H1 (cell line): ENCODE measurements around the gene MEP1A. TPM values are rescaled to one million over a fixed set of nuclear protein-coding genes. Genes with fewer than 3 reads are reported as not detected.

ENCODE experiments used
- CTCF ChIA-PET: fragments of 300-600 bp; sonication (Branson Sonifier 250); formaldehyde crosslinking; loops from one replicate; lab custom pipeline; 2021; ENCODE audit not compliant: partially characterized antibody; lab: Charles Lee
- POLR2A ChIA-PET: fragments of 300-600 bp; sonication (Branson Sonifier 250); formaldehyde crosslinking; loops from one replicate; lab custom pipeline; 2021; ENCODE audit warnings: inconsistent platforms; ENCODE audit not compliant: partially characterized antibody; lab: Charles Lee
- DNase-seq, 2 experiments: peaks; one replicate each; pipeline versions ENCODE4 v3.0.0 to v3.0.0-alpha.2; 2010 to 2022; ENCODE audit warnings: low spot score in 2 of 2, low read depth in 1 of 2, mixed read lengths in 1 of 2
- FAIRE-seq: peaks from 2 replicates; lab custom pipeline; 2011; peaks lifted over from hg19 to GRCh38; lab: Jason Lieb, UNC
- H2AFZ ChIP-seq: 2 replicates; pipeline ENCODE4 v1.8.1; 2012; ENCODE audit warnings: low read length, inconsistent platforms
- H2AK5ac ChIP-seq: 2 replicates; pipeline ENCODE4 v1.6.1; 2013; ENCODE audit warnings: low read depth, low read length
- H2BK120ac ChIP-seq: replicated peaks from 2 replicates; pipeline ENCODE3; 2013; ENCODE audit warnings: low read depth, low read length, inconsistent platforms
- H2BK12ac ChIP-seq: 2 replicates; pipeline ENCODE4 v1.6.1; 2013; ENCODE audit warnings: low read depth, low read length
- H2BK15ac ChIP-seq: 2 replicates; pipeline ENCODE4 v1.6.1; 2013; ENCODE audit warnings: low read length
- H2BK20ac ChIP-seq: 2 replicates; pipeline ENCODE4 v1.6.1; 2013; ENCODE audit warnings: low read length
- H2BK5ac ChIP-seq: 2 replicates; pipeline ENCODE4 v1.6.1; 2013; ENCODE audit warnings: low read depth, low read length
- H3K14ac ChIP-seq: 2 replicates; pipeline ENCODE4 v1.6.1; 2013; ENCODE audit warnings: inconsistent platforms; ENCODE audit not compliant: insufficient read length
- H3K18ac ChIP-seq: 2 replicates; pipeline ENCODE4 v1.6.1; 2013; ENCODE audit warnings: low read length; ENCODE audit errors: extremely low read depth
- H3K23ac ChIP-seq: 2 replicates; pipeline ENCODE4 v1.6.1; 2013; ENCODE audit warnings: inconsistent platforms; ENCODE audit not compliant: insufficient read length
- H3K23me2 ChIP-seq: 2 replicates; pipeline ENCODE4 v1.6.1; 2013; ENCODE audit warnings: low read depth, low read length
- H3K27ac ChIP-seq: 2 replicates; pipeline ENCODE4 v1.6.1; 2011; ENCODE audit warnings: low read depth, low read length, inconsistent platforms
- H3K27me3 ChIP-seq, 4 experiments: replicated peaks in 1 of 4; 1 replicate in 1 of 4; 2 replicates in 3 of 4; pipeline versions ENCODE4 v1.6.1 to v1.8.1; 2011 to 2013; ENCODE audit warnings: low read length in 3 of 4, mild to moderate bottlenecking in 3 of 4, inconsistent platforms in 2 of 4, mixed read lengths in 2 of 4, moderate library complexity in 1 of 4; ENCODE audit not compliant: control insufficient read depth in 3 of 4, insufficient read depth in 3 of 4; ENCODE audit errors: extremely low read depth in 1 of 4
- H3K36me3 ChIP-seq, 4 experiments: 2 replicates each; pipeline versions ENCODE4 v1.6.1 to v1.8.1; 2011 to 2013; ENCODE audit warnings: mild to moderate bottlenecking in 4 of 4, low read length in 3 of 4, moderate library complexity in 2 of 4, control low read depth in 1 of 4, inconsistent platforms in 1 of 4; ENCODE audit not compliant: insufficient read depth in 4 of 4, control insufficient read depth in 2 of 4
- H3K4ac ChIP-seq: replicated peaks from 2 replicates; pipeline ENCODE3; 2013; ENCODE audit warnings: low read length, low read depth, mixed read lengths, inconsistent platforms; ENCODE audit not compliant: insufficient read length
- H3K4me1 ChIP-seq, 4 experiments: replicated peaks in 1 of 4; 1 replicate in 1 of 4; 2 replicates in 3 of 4; pipeline versions ENCODE4 v1.6.1 to v1.8.1; 2011 to 2013; ENCODE audit warnings: low read length in 3 of 4, inconsistent platforms in 2 of 4, mixed read lengths in 1 of 4; ENCODE audit not compliant: insufficient read depth in 4 of 4, control insufficient read depth in 3 of 4
- H3K4me2 ChIP-seq, 2 experiments: 2 replicates each; pipeline versions ENCODE4 v1.6.1 to v1.8.1; 2011 to 2013; ENCODE audit warnings: low read depth in 2 of 2, low read length in 2 of 2, control low read depth in 1 of 2, inconsistent platforms in 1 of 2, mild to moderate bottlenecking in 1 of 2; ENCODE audit not compliant: insufficient read depth in 1 of 2
- H3K4me3 ChIP-seq, 4 experiments: fragments of 200-600, 300-600 bp in 1 of 4; sonication (generic), shearing (Covaris generic), sonication (Bioruptor Twin) in 1 of 4; 2 replicates each; pipeline versions ENCODE4 v1.5.1 to v1.8.1; 2011 to 2016; ENCODE audit warnings: low read length in 4 of 4, low read depth in 3 of 4, control low read depth in 2 of 4, inconsistent platforms in 2 of 4, mild to moderate bottlenecking in 2 of 4, mixed read lengths in 1 of 4, moderate library complexity in 1 of 4; ENCODE audit not compliant: insufficient read depth in 2 of 4; ENCODE audit errors: extremely low read depth in 1 of 4
- H3K56ac ChIP-seq: replicated peaks from 2 replicates; pipeline ENCODE3; 2013; ENCODE audit warnings: low read depth, mild to moderate bottlenecking, mixed read lengths, low read length, inconsistent platforms; ENCODE audit not compliant: insufficient read length
- H3K79me1 ChIP-seq: 2 replicates; pipeline ENCODE4 v1.6.1; 2013; ENCODE audit warnings: low read depth, low read length, control low read depth
- H3K79me2 ChIP-seq, 2 experiments: 2 replicates each; pipeline versions ENCODE4 v1.6.1 to v1.8.1; 2012 to 2013; ENCODE audit warnings: low read length in 2 of 2, mild to moderate bottlenecking in 2 of 2, inconsistent platforms in 1 of 2; ENCODE audit not compliant: insufficient read depth in 2 of 2, control insufficient read depth in 1 of 2
- H3K9ac ChIP-seq, 4 experiments: replicated peaks in 1 of 4; 1 replicate in 1 of 4; 2 replicates in 3 of 4; pipeline versions ENCODE4 v1.6.1 to v1.8.1; 2011 to 2013; ENCODE audit warnings: low read depth in 3 of 4, low read length in 3 of 4, control low read depth in 2 of 4, mild to moderate bottlenecking in 2 of 4, moderate library complexity in 2 of 4, inconsistent platforms in 1 of 4; ENCODE audit errors: extremely low read depth in 1 of 4
- H3K9me3 ChIP-seq, 2 experiments: 2 replicates each; pipeline versions ENCODE4 v1.6.1 to v1.8.1; 2012 to 2013; ENCODE audit warnings: mild to moderate bottlenecking in 2 of 2, moderate library complexity in 2 of 2, control low read depth in 1 of 2, inconsistent platforms in 1 of 2, low read depth in 1 of 2, low read length in 1 of 2, mixed read lengths in 1 of 2; ENCODE audit not compliant: insufficient read depth in 2 of 2
- H4K20me1 ChIP-seq, 2 experiments: replicated peaks in 1 of 2; 2 replicates each; pipeline versions ENCODE3 to v1.8.1; 2011 to 2013; ENCODE audit warnings: inconsistent platforms in 2 of 2, low read length in 2 of 2, mild to moderate bottlenecking in 1 of 2; ENCODE audit not compliant: insufficient read depth in 2 of 2, control insufficient read depth in 1 of 2
- H4K5ac ChIP-seq: 2 replicates; pipeline ENCODE4 v1.6.1; 2013; ENCODE audit warnings: low read length, low read depth, mixed read lengths, inconsistent platforms; ENCODE audit not compliant: insufficient read length
- H4K8ac ChIP-seq: 2 replicates; pipeline ENCODE4 v1.8.0; 2013; ENCODE audit warnings: mild to moderate bottlenecking, moderate library complexity, low read length, inconsistent platforms; ENCODE audit not compliant: insufficient read depth; ENCODE audit errors: extremely low read depth
- H4K91ac ChIP-seq: replicated peaks from 2 replicates; pipeline ENCODE3; 2013; ENCODE audit warnings: low read length, mixed read lengths, inconsistent platforms; ENCODE audit not compliant: insufficient read length
- CTBP2 ChIP-seq: IDR thresholded peaks from 2 replicates; pipeline ENCODE4 v1.7.0; 2011; ENCODE audit warnings: borderline replicate concordance, mild to moderate bottlenecking, moderate library complexity, mixed read lengths, low read length; ENCODE audit not compliant: insufficient read depth, insufficient read length
- EGR1 ChIP-seq: IDR thresholded peaks from 2 replicates; pipeline ENCODE4 v1.6.1; 2011; ENCODE audit warnings: low read depth, low read length, borderline replicate concordance
- HDAC6 ChIP-seq: IDR thresholded peaks from one replicate; pipeline ENCODE4 v1.7.1; 2012; ENCODE audit warnings: low read depth, mild to moderate bottlenecking, inconsistent platforms, low read length, moderate library complexity
- KDM5A ChIP-seq: fragments of 200-600 bp; IDR thresholded peaks from 2 replicates; pipeline ENCODE4 v1.7.1; 2012; ENCODE audit warnings: mild to moderate bottlenecking, low read length, inconsistent platforms, mixed read lengths
- POLR2A ChIP-seq, 2 experiments: IDR thresholded peaks; 1 replicate in 1 of 2; 2 replicates in 1 of 2; pipeline ENCODE4 v1.6.1; 2011; ENCODE audit warnings: low read depth in 2 of 2, low read length in 2 of 2, mild to moderate bottlenecking in 2 of 2; ENCODE audit errors: control extremely low read depth in 1 of 2
- POLR2AphosphoS5 ChIP-seq: IDR thresholded peaks from 2 replicates; pipeline ENCODE4 v1.6.1; 2011; ENCODE audit warnings: low read depth, low read length
- RAD21 ChIP-seq, 2 experiments: IDR thresholded peaks in 1 of 2; conservative IDR thresholded peaks in 1 of 2; 2 replicates each; pipeline ENCODE4 v1.6.1; 2011; ENCODE audit warnings: low read depth in 2 of 2, low read length in 2 of 2, improper control_type of control experiment in 1 of 2, inconsistent platforms in 1 of 2, mild to moderate bottlenecking in 1 of 2, moderate library complexity in 1 of 2
- RFX5 ChIP-seq: IDR thresholded peaks from 2 replicates; pipeline ENCODE4 v1.6.1; 2011; ENCODE audit warnings: low read depth, low read length, improper control_type of control experiment, borderline replicate concordance
- RNF2 ChIP-seq: fragments of 200-900, 300-1000 bp; sonication (generic); IDR thresholded peaks from 2 replicates; pipeline ENCODE4 v1.7.1; 2016; ENCODE audit warnings: borderline replicate concordance, low read depth, mild to moderate bottlenecking, antibody characterized with exemption, low read length; ENCODE audit not compliant: poor library complexity, severe bottlenecking; ENCODE audit errors: missing control alignments
- SAP30 ChIP-seq: fragments of 300-600 bp; sonication (generic); IDR thresholded peaks from 2 replicates; pipeline ENCODE4 v1.7.1; 2012; ENCODE audit warnings: low read length, moderate library complexity, mild to moderate bottlenecking, inconsistent platforms; ENCODE audit not compliant: insufficient read depth, insufficient replicate concordance
- TBP ChIP-seq: IDR thresholded peaks from 2 replicates; pipeline ENCODE4 v1.6.1; 2011; ENCODE audit warnings: low read depth, low read length, improper control_type of control experiment
- WGBS, 2 experiments: shearing (Covaris generic) in 1 of 2; methylation state at CpG; one replicate each; pipeline versions ENCODE4 v1.1.6 to v1.1.7; 2013 to 2015; ENCODE audit warnings: low lambda C conversion rate in 2 of 2, mixed read lengths in 2 of 2, inconsistent platforms in 1 of 2, low coverage in 1 of 2, missing lambda C conversion rate in 1 of 2; ENCODE audit not compliant: insufficient replicate concordance in 2 of 2, insufficient coverage in 1 of 2, insufficient read length in 1 of 2; ENCODE audit errors: extremely low coverage in 1 of 2, missing lambda C conversion rate in 1 of 2; 5-methylcytosine and 5-hydroxymethylcytosine counted together
- polyA plus RNA-seq, 7 experiments: library from polyadenylated mRNA; depleted of rRNA in 3 of 7; stranded (reverse) in 5 of 7; unstranded in 2 of 7; fragments of >200 nt in 5 of 7; fragments of 200-250 nt in 2 of 7; gene quantifications; 1 replicate in 5 of 7; 2 replicates in 1 of 7; 4 replicates in 1 of 7; pipeline versions ENCODE4 v1.2.1 to v1.2.3, GENCODE V29; 2011 to 2013; ENCODE audit warnings: missing spikeins in 2 of 7, mixed read lengths in 2 of 7
- total RNA-seq: library from RNA; stranded (reverse); fragmentation: NEBNext Ultra II Directional; extraction: Animal tissue kit (Norgen Biotek cat#: 25700); gene quantifications from 2 replicates; pipeline ENCODE4 v1.2.1, GENCODE V29; 2021

The MEP1A gene
- total and polyA plus RNA-seq, 2 of the 8 experiments (the other 6 are each of a cell fraction or from before 2014, with no cell fraction given) = 0.03 TPM; not detected in 1

DNA sequence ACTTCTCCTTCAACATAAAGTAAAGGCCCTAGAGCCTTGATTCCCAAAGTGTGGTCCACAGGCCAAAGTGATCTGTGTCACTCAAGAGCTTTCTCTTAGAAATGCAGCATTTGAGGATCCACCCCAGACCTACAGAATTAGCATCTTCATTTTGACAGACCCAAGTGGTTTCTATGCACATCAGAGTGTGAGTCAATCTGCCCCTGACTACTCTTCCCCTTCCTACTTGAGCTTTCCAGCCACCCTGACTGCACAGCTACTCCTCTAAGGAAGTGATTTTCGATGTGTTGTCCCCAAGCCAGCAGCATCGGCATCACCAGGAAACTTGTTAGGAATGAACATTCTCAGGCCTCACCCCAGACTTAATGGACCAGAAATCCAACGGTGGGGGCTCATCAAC, 2.6 kb downstream of the MEP1A start:
- no peak for FAIRE-seq
- no peak overlapping the region for H4K5ac ChIP-seq
- no peaks in the 10 kb centered on the region for H3K79me1 ChIP-seq
- no peak overlapping the region for H4K91ac ChIP-seq
- no peak overlapping the region for H2BK120ac ChIP-seq
- no peaks in the 10 kb centered on the region for H3K27me3 ChIP-seq
- no peak overlapping the region for H3K23ac ChIP-seq
- no peaks in the 10 kb centered on the region for H3K79me2 ChIP-seq
- H4K8ac ChIP-seq = no peak overlapping the region
- no peak overlapping the region for H2AFZ ChIP-seq
- no peak overlapping the region for H2BK15ac ChIP-seq
- no peaks in the 10 kb centered on the region for H3K9me3 ChIP-seq
- no peak overlapping the region for H3K56ac ChIP-seq
- 95% methylated on average over 3 of the region's 3 CpGs; no CpG with 5 or more reads in 1 of the 2 experiments for WGBS, 2 experiments
- no peaks in the 10 kb centered on the region for H4K20me1 ChIP-seq
- no peak overlapping the region for H3K14ac ChIP-seq
- no peak for DNase-seq
- TF ChIP-seq KDM5A = no peak
- TF ChIP-seq RNF2 = no peak
- TF ChIP-seq POLR2AphosphoS5 = no peak
- TF ChIP-seq TBP = no peak
- no peak for TF ChIP-seq RAD21 (IDR thresholded peaks at IDR 0.05 in 1 of 2, conservative IDR thresholded peaks at IDR 0.05 in 1 of 2; ENCODE audit: low read depth in 2 of 2, low read length in 2 of 2)
- TF ChIP-seq CTBP2 = no peak
- no peak for TF ChIP-seq RFX5
- no peak for TF ChIP-seq SAP30
- no peak for TF ChIP-seq EGR1
- TF ChIP-seq HDAC6 = no peak
- no peak for TF ChIP-seq POLR2A (IDR thresholded peaks at IDR 0.05; ENCODE audit: control extremely low read depth in 1 of 2, low read depth in 2 of 2, low read length in 2 of 2)
- TF ChIP-seq, all 59 proteins: peak for 0
- Histone ChIP-seq H3K36me3 (no peaks in the 10 kb centered on the region), H3K4me3 (no peak overlapping the region), H3K18ac (no peak overlapping the region), H3K4ac (no peak overlapping the region), H2BK5ac (no peak overlapping the region), H3K9ac (no peak overlapping the region), H3K4me2 (no peak overlapping the region), H3K27ac (no peak overlapping the region), H2BK12ac (no peak overlapping the region), H2BK20ac (no peak overlapping the region), H3K23me2 (no peaks in the 10 kb centered on the region), H2AK5ac (no peak overlapping the region), H3K4me1 (no peaks in the 10 kb centered on the region)
- POLR2A ChIA-PET = no interaction called here
- CTCF ChIA-PET = interaction anchor here (0.9 kb wide), 1 partner anchor 51 kb away, joined by 3 read pairs; no protein-coding TSS in a partner anchor
